GM21529 (cell line): Measurements from ENCODE around the gene TMEM259.

Experiments used
- ATAC-seq: cut with Tn5 transposase; IDR thresholded peaks from one replicate; pipeline ENCODE4 v1.9.1; 2021; ENCODE audit not compliant: unreplicated experiment

Gene TMEM259

GRCh38 chr19:1017906-1018305 lies 3.0 kb downstream of the TMEM259 start:
- no peak for ATAC-seq

GRCh38 chr19:1017115-1017905 lies 3.6 kb downstream of the TMEM259 start:
- no peak for ATAC-seq

GRCh38 chr19:1016647-1017114 lies 4.2 kb downstream of the TMEM259 start:
- no peak for ATAC-seq

GRCh38 chr19:1015782-1016646 lies 4.9 kb downstream of the TMEM259 start:
- ATAC-seq: no peak

DNA sequence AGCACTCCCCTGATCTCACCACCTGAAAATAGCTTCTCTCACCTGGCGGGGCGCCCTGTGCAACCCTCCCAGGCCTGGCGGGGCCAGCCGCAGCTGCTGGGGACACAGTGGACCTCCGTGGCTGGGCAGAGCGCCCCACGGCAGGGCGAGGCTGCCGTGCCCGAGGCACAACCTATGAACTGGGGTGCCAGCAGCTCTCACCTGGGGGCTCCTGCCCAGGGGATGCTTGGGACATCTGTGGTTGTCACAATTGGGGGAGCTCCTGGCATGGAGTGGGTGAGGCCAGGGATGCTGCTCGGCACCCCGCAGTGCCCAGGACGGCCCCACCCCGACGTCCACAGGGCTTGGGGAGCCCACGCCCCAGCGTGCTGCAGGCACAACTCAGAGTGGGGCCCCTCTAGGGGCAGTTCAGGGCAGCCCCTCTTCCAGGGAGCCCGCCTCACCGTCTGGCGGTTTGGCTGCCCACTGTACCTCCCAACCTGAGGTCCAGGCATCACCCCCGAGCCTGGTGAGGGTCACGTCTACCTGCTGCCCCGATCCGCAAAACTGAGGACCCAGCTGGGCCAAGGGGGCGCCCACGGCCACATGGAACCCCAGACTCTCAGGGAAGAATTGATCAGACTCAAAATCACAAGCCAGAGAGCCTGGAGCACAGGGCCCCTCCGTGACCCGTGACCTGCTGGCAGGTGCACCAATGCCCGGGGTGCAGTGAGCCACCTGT lies 5.7 kb downstream of the TMEM259 start:
- no peak for ATAC-seq

DNA sequence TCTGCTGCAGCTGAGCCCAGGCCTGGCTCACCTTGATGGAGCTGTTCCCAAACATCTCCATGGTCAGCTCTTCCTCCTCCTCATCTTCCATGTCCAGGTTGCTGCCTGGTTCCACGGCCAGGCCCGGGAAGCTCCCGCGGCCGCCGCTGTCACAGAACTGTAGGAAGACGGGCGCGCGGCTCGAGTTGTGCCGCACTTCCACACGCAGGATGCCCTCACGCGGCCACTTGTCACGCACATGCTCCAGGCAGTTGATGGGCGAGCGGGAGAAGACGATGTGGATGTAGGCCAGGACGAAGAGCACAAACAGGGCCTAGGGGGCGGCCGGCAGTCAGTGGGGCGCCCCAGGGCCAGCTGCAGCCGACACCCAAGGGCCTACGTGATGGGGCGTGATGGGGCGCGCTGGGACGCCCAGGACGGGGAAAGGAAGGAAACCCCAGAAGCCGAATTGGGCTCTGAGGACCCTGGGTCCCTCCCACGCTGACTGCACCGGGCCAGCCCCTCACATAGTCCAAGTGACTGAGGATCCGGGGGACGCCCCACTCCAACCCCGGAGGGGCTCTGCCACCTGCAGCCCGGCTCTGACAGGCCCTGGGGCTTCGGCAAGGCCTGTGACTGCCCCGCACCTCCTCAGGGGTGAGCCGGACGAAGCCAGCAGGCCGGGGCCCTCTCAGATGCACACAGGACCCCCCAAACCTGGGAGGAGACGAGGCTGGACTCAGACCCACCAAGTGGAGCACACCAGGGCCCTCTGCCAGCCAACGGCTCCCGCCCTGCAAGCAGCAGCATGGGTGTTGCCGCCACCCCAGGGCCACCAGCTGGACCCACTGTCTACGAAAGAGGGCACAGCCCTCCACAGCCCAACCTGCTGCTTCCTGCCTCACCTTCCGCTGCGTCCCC lies 6.5 kb downstream of the TMEM259 start:
- no peak for ATAC-seq

DNA sequence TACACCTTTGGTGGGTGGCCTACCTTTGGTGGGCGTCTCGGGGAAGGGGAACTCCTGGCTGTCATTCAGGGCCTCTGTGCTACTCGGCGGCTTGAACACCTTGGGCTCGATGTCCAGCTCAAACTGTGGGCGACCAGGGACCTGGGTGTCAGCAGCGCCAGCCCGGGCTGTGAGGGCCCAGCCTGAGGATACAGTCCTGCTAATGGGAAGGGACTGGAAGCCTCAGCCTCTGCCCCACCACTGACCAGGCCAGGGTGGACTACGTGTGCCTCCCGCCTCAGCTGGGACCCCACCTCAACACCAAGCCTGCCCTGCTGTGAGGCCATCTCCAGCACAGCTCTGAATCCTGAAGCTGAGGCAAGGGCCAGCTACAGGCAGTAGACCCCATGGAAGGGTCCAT lies 7.7 kb downstream of the TMEM259 start:
- ATAC-seq: no peak

- no peak for ATAC-seq
Observed at GRCh38 chr19:1012334-1012733, 8.6 kb downstream of the TMEM259 start.

DNA sequence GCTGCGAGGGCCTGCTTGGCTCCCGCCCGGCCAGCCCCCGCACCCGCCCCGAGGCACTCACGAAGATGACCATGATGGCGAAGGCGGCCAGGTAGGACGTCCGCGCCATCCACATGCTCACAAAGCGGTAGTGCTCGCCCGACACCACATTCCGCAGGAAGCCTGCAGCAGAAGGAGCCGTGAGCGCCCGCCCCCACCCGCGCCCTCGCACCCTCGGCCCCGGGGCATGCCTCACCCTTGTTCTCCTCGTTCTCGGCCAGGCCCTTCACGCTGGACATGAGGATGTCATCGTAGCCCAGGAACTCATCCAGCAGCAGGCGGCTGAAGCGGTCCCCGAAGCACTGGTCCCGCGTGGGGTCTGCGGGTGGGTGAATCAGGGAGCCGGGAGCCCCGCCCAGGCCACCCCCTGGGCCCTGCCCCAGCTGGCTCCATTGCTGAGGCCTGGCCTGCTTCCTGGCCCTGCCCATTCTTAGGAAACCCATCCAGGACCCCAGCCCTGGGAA lies 9.0 kb downstream of the TMEM259 start:
- ATAC-seq: no peak

GRCh38 chr19:1010586-1011510 lies 10.1 kb downstream of the TMEM259 start:
- ATAC-seq: no peak

GRCh38 chr19:1009981-1010538 lies 10.9 kb downstream of the TMEM259 start:
- no peak for ATAC-seq

- no peak for ATAC-seq
Observed at GRCh38 chr19:1009041-1009980, 11.6 kb downstream of the TMEM259 start.

GRCh38 chr19:1008268-1009040 lies 12.5 kb downstream of the TMEM259 start:
- ATAC-seq: no peak

GRCh38 chr19:1007399-1008251 lies 13.3 kb downstream of the TMEM259 start:
- no peak for ATAC-seq

- no peak for ATAC-seq
Observed at GRCh38 chr19:1006711-1007398, 14.1 kb downstream of the TMEM259 start.
